ENCODE data around the gene GCK.

- TF ChIP-seq MAX (IDR thresholded peaks at IDR 0.05) = no peak
- no peak for TF ChIP-seq TAF1 (IDR thresholded peaks at IDR 0.05; ENCODE audit: low read depth)
- no peak for TF ChIP-seq FOXM1 (IDR thresholded peaks at IDR 0.05; ENCODE audit: borderline replicate concordance, low read depth)
- TF ChIP-seq ZBTB7A (IDR thresholded peaks at IDR 0.05; ENCODE audit: low read depth) = no peak
- no peak for TF ChIP-seq EP300 (IDR thresholded peaks at IDR 0.05; ENCODE audit: borderline replicate concordance)
- no peak for TF ChIP-seq CREB1 (IDR thresholded peaks at IDR 0.05; ENCODE audit: low read depth)
- TF ChIP-seq, protein P1, sequence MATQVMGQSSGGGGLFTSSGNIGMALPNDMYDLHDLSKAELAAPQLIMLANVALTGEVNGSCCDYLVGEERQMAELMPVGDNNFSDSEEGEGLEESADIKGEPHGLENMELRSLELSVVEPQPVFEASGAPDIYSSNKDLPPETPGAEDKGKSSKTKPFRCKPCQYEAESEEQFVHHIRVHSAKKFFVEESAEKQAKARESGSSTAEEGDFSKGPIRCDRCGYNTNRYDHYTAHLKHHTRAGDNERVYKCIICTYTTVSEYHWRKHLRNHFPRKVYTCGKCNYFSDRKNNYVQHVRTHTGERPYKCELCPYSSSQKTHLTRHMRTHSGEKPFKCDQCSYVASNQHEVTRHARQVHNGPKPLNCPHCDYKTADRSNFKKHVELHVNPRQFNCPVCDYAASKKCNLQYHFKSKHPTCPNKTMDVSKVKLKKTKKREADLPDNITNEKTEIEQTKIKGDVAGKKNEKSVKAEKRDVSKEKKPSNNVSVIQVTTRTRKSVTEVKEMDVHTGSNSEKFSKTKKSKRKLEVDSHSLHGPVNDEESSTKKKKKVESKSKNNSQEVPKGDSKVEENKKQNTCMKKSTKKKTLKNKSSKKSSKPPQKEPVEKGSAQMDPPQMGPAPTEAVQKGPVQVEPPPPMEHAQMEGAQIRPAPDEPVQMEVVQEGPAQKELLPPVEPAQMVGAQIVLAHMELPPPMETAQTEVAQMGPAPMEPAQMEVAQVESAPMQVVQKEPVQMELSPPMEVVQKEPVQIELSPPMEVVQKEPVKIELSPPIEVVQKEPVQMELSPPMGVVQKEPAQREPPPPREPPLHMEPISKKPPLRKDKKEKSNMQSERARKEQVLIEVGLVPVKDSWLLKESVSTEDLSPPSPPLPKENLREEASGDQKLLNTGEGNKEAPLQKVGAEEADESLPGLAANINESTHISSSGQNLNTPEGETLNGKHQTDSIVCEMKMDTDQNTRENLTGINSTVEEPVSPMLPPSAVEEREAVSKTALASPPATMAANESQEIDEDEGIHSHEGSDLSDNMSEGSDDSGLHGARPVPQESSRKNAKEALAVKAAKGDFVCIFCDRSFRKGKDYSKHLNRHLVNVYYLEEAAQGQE (IDR thresholded peaks at IDR 0.05; ENCODE audit: low read depth) = no peak
- TF ChIP-seq CEBPB (IDR thresholded peaks at IDR 0.05) = no peak
- TF ChIP-seq TEAD4 (IDR thresholded peaks at IDR 0.05) = no peak
- TF ChIP-seq NFIC (IDR thresholded peaks at IDR 0.05) = no peak
- no peak for TF ChIP-seq TCF12 (IDR thresholded peaks at IDR 0.05; ENCODE audit: low read depth)
- TF ChIP-seq, protein P2, sequence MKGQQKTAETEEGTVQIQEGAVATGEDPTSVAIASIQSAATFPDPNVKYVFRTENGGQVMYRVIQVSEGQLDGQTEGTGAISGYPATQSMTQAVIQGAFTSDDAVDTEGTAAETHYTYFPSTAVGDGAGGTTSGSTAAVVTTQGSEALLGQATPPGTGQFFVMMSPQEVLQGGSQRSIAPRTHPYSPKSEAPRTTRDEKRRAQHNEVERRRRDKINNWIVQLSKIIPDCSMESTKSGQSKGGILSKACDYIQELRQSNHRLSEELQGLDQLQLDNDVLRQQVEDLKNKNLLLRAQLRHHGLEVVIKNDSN (IDR thresholded peaks at IDR 0.05) = no peak
Observed at GRCh38 chr7:44161371-44161770, 27.9 kb downstream of the GCK start.
